K562 (cell line): ENCODE results near the gene LAMTOR4. TPM values are rescaled to one million over a fixed set of nuclear protein-coding genes. Genes with fewer than 3 reads are reported as not detected.

ENCODE experiments used
- CHD4 ChIP-seq: fragments of 200-600 bp; sonication (generic); IDR thresholded peaks from 3 replicates; pipeline ENCODE4 v1.6.1; 2012; ENCODE audit warnings: low read depth, mild to moderate bottlenecking, mixed read lengths, low read length, inconsistent platforms; ENCODE audit not compliant: insufficient read depth, insufficient replicate concordance, poor library complexity, severe bottlenecking
- COPS2 ChIP-seq: fragments of 450-650 bp; conservative IDR thresholded peaks from 2 replicates; pipeline ENCODE4 v1.6.1; 2016; ENCODE audit warnings: mild to moderate bottlenecking, moderate library complexity
- ELF2 ChIP-seq: fragments of 250-450 bp; sonication (Bioruptor Pico); IDR thresholded peaks from 2 replicates; pipeline ENCODE4 v1.5.0; 2021; ENCODE audit warnings: mild to moderate bottlenecking
- ELK3 ChIP-seq: fragments of 450-650 bp; formaldehyde crosslinking; IDR thresholded peaks from 2 replicates; pipeline ENCODE4 v1.4.0; 2020; ENCODE audit warnings: mild to moderate bottlenecking
- FOXJ3 ChIP-seq: sonication (generic); formaldehyde crosslinking; IDR thresholded peaks from 2 replicates; pipeline ENCODE4 v1.4.0; 2020; ENCODE audit warnings: mild to moderate bottlenecking, missing genetic modification reagents
- GABPB2 ChIP-seq: fragments of 250-450 bp; sonication (Bioruptor Pico); conservative IDR thresholded peaks from 2 replicates; pipeline ENCODE4 v1.5.1; 2021; ENCODE audit warnings: mild to moderate bottlenecking
- HDAC2 ChIP-seq: fragments of 450-650 bp; IDR thresholded peaks from 2 replicates; pipeline ENCODE4 v1.6.1; 2016; ENCODE audit warnings: mild to moderate bottlenecking
- HDGF ChIP-seq: fragments of 450-650 bp; IDR thresholded peaks from 2 replicates; pipeline ENCODE4 v1.6.1; 2016
- MAFK ChIP-seq: IDR thresholded peaks from 2 replicates; pipeline ENCODE4 v1.6.1; 2011; ENCODE audit warnings: low read length, improper control_type of control experiment
- MCM7 ChIP-seq, 2 experiments: fragments of 450-650 bp; IDR thresholded peaks; 2 replicates each; pipeline ENCODE4 v1.6.1; 2016 to 2018
- MIER1 ChIP-seq: fragments of 450-650 bp; IDR thresholded peaks from 2 replicates; pipeline ENCODE4 v1.6.1; 2016; ENCODE audit warnings: antibody characterized with exemption, mild to moderate bottlenecking, low read depth
- MYBL2 ChIP-seq, 2 experiments: fragments of 450-650 bp in 1 of 2; sonication (generic) in 1 of 2; formaldehyde crosslinking in 1 of 2; IDR thresholded peaks; 2 replicates each; pipeline versions ENCODE4 v1.6.1 to v1.8.1; 2017 to 2022; ENCODE audit warnings: borderline replicate concordance in 1 of 2, inconsistent platforms in 1 of 2, low read depth in 1 of 2, mild to moderate bottlenecking in 1 of 2, missing genetic modification reagents in 1 of 2, moderate library complexity in 1 of 2
- NCOA1 ChIP-seq: fragments of 450-650 bp; IDR thresholded peaks from 2 replicates; pipeline ENCODE4 v1.6.1; 2016; ENCODE audit warnings: low read depth
- RREB1 ChIP-seq: fragments of 250-450 bp; sonication (Bioruptor Pico); IDR thresholded peaks from 2 replicates; pipeline ENCODE4 v1.4.0; 2020
- RUNX1 ChIP-seq: sonication (generic); IDR thresholded peaks from 2 replicates; pipeline ENCODE4 v1.6.1; 2016; ENCODE audit warnings: antibody characterized with exemption, low read depth
- SMARCA4 ChIP-seq: fragments of 450-650 bp; IDR thresholded peaks from 2 replicates; pipeline ENCODE4 v1.6.1; 2016
- TEAD2 ChIP-seq: fragments of 450-650 bp; IDR thresholded peaks from 2 replicates; pipeline ENCODE4 v1.6.1; 2016; ENCODE audit warnings: missing genetic modification characterization, control low read depth, missing compliant biosample characterization
- TEAD4 ChIP-seq, 2 experiments: sonication (generic) in 1 of 2; formaldehyde crosslinking in 1 of 2; IDR thresholded peaks; 2 replicates each; pipeline versions ENCODE4 v1.6.1 to v1.8.0; 2012 to 2022; ENCODE audit warnings: borderline replicate concordance in 1 of 2, inconsistent platforms in 1 of 2, low read length in 1 of 2, mild to moderate bottlenecking in 1 of 2, missing genetic modification reagents in 1 of 2
- WHSC1 ChIP-seq: IDR thresholded peaks from one replicate; pipeline ENCODE4 v1.6.1; 2012; ENCODE audit warnings: low read length, control low read depth, inconsistent platforms
- XRCC3 ChIP-seq: fragments of 450-650 bp; IDR thresholded peaks from 2 replicates; pipeline ENCODE4 v1.6.1; 2017; ENCODE audit warnings: mild to moderate bottlenecking, moderate library complexity
- ZNF12 ChIP-seq: sonication (generic); formaldehyde crosslinking; IDR thresholded peaks from 2 replicates; pipeline ENCODE4 v1.4.0; 2020; ENCODE audit warnings: mild to moderate bottlenecking, missing genetic modification reagents
- polyA plus RNA-seq, 8 experiments: library from polyadenylated mRNA; depleted of rRNA in 4 of 8; stranded (reverse) in 5 of 8; unstranded in 3 of 8; fragments of >200 nt; fragmentation: Nextera tagmentation in 2 of 8; fragmentation: Illumina TruSeq in 1 of 8; extraction: Ambion mirVana in 2 of 8; extraction: Trizol in 1 of 8; gene quantifications; 2 replicates each; pipeline versions ENCODE4 v1.2.1 to v1.2.3, GENCODE V29; 2011 to 2014; ENCODE audit warnings: inconsistent platforms in 1 of 8, missing spikeins in 1 of 8
- total RNA-seq, 7 experiments: library from RNA; depleted of rRNA in 6 of 7; stranded (reverse); fragments of >200 nt in 6 of 7; fragmentation: Illumina TruSeq in 2 of 7; extraction: Trizol in 2 of 7; gene quantifications; 2 replicates each; pipeline versions ENCODE4 v1.2.1 to v1.2.3, GENCODE V29; 2011 to 2021; ENCODE audit warnings: low replicate concordance in 1 of 7

Gene LAMTOR4
- total and polyA plus RNA-seq, 9 of the 15 experiments (the other 6 are each of a cell fraction or from before 2014, with no cell fraction given), result 79.6 to 314 (median 195) TPM

- TF ChIP-seq TEAD4 (IDR thresholded peaks at IDR 0.05; ENCODE audit: low read length) (no peak), TEAD4 (CRISPR knock-in tag; IDR thresholded peaks at IDR 0.05; ENCODE audit: borderline replicate concordance) (no peak), HDGF (no peak), CHD4 (no peak), SMARCA4 (no peak), MCM7 (IDR thresholded peaks at IDR 0.05) (no peak), ELK3 (CRISPR knock-in tag) (no peak), HDAC2 (no peak), ELF2 (no peak), RUNX1 (no peak), NCOA1 (no peak), XRCC3 (no peak), FOXJ3 (CRISPR knock-in tag) (no peak), RREB1 (peak; percentile 68; the same call in 1 of the 2 replicates), MYBL2 (IDR thresholded peaks at IDR 0.05; ENCODE audit: low read depth) (0 out of 2 replicates have a peak, but pooled peaks have one; percentile 18), MYBL2 (CRISPR knock-in tag; IDR thresholded peaks at IDR 0.05; ENCODE audit: borderline replicate concordance) (no peak), ZNF12 (CRISPR knock-in tag) (0 out of 2 replicates have a peak, but pooled peaks have one; percentile 29), MIER1 (no peak), TEAD2 (no peak), MAFK (no peak), GABPB2 (CRISPR knock-in tag) (no peak), WHSC1 (no peak), COPS2 (no peak)
These were observed 28.6 kb downstream of the LAMTOR4 start, which contains the start of the genes GPC2 and STAG3 (continued) for GRCh38 chr7:100177045-100178001.
